ENCODE data around the gene CKLF.

CKLF gene

DNA sequence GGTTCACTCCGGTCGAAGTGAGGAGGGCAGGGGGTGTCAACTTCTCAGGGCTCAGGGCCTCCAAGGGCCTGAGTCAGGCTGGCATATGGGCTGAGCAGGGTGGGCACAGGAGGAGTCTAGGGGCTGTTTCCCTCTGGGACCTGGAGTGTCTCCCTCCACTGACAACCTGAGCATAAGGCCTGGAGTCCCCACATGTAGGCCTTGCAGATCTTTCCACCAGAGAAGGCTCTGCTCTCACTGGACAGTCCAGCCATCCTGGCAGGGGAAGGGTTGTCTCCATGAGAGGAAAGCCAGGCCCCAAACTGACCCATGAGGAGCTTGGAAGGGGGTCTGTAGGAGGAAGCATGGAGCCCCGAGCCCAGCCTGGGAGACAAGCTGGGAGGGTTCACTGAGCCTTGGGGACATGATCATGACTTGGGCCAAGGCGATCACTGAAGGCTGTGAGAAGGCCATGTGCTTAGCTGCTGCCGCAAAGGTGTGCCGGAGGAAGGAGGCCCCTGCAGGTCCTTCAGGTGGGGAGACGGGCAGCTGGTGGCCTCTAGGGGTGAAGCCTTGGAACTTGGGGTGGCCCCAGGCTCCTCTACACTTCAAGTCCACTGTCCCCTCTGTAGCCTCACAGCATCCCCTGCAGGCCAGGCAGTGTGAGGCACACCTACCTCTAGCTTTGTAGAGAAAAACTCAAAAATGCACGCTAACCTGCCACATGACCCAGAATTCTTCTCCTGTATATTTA is 36.8 kb downstream of the CKLF start:
- Histone ChIP-seq H3K18ac (ENCODE audit: low read depth in 1 of 2, low read length in 2 of 2) (no peak overlapping the region), H3K9me3 (ENCODE audit: control insufficient read depth, low read length) (no peaks in the 10 kb centered on the region), H2BK120ac (ENCODE audit: low read depth, low read length) (no peak overlapping the region), H3K14ac (ENCODE audit: low read length in 2 of 2) (no peak overlapping the region), H3K27ac (ENCODE audit: low read length, poor library complexity, severe bottlenecking) (no peak overlapping the region), H3K36me3 (ENCODE audit: control insufficient read depth in 1 of 2, insufficient read depth in 2 of 2, low read depth in 1 of 2, low read length in 2 of 2) (no peaks in the 10 kb centered on the region), H3K4me2 (ENCODE audit: low read length, poor library complexity, severe bottlenecking) (no peak overlapping the region), H3K23ac (ENCODE audit: low read length in 2 of 2) (no peak overlapping the region), H3K27me3 (ENCODE audit: control insufficient read depth in 1 of 2, insufficient read depth in 1 of 2, low read length in 2 of 2) (peaks cover 0 to 8% of the 10 kb centered on the region in 2 experiments), H2BK15ac (ENCODE audit: low read depth, poor library complexity, severe bottlenecking) (no peak overlapping the region), H3K4ac (ENCODE audit: low read depth in 1 of 2, low read length in 2 of 2) (no peak overlapping the region), H4K8ac (ENCODE audit: low read length) (no peak overlapping the region), H2BK5ac (ENCODE audit: low read depth, low read length, poor library complexity, severe bottlenecking) (no peak overlapping the region), H3K79me1 (replicated peaks; ENCODE audit: low read length, poor library complexity, severe bottlenecking) (no peaks in the 10 kb centered on the region), H3K4me1 (ENCODE audit: control insufficient read depth, insufficient read depth, low read depth, low read length) (peaks cover 8% of the 10 kb centered on the region), H4K91ac (ENCODE audit: low read length) (no peak overlapping the region), H3K4me3 (ENCODE audit: insufficient read depth in 1 of 2, low read depth in 1 of 2, low read length in 2 of 2) (no peak overlapping the region), H2AK5ac (ENCODE audit: low read length, severe bottlenecking) (peak overlapping the region; percentile 8), H3K9ac (ENCODE audit: low read length) (no peak overlapping the region), H2BK12ac (ENCODE audit: low read length in 2 of 2) (no peak overlapping the region), H2AFZ (ENCODE audit: low read depth, low read length) (no peak overlapping the region)
- WGBS = 95% methylated on average over 7 of the region's 8 CpGs
- DNase-seq = peak; percentile 20

- Histone ChIP-seq H3K36me3 (ENCODE audit: control insufficient read depth in 1 of 2, insufficient read depth in 2 of 2, low read depth in 1 of 2, low read length in 2 of 2) (no peaks in the 10 kb centered on the region), H2AFZ (ENCODE audit: low read depth, low read length) (no peak overlapping the region), H2BK5ac (ENCODE audit: low read depth, low read length, poor library complexity, severe bottlenecking) (no peak overlapping the region), H4K91ac (ENCODE audit: low read length) (no peak overlapping the region), H3K23ac (ENCODE audit: low read length in 2 of 2) (no peak overlapping the region), H3K14ac (ENCODE audit: low read length in 2 of 2) (no peak overlapping the region), H3K4me3 (ENCODE audit: insufficient read depth in 1 of 2, low read depth in 1 of 2, low read length in 2 of 2) (no peak overlapping the region), H3K18ac (ENCODE audit: low read depth in 1 of 2, low read length in 2 of 2) (no peak overlapping the region), H3K27me3 (ENCODE audit: control insufficient read depth in 1 of 2, insufficient read depth in 1 of 2, low read length in 2 of 2) (peaks cover 0 to 15% of the 10 kb centered on the region in 2 experiments), H3K9me3 (ENCODE audit: control insufficient read depth, low read length) (no peaks in the 10 kb centered on the region), H2AK5ac (ENCODE audit: low read length, severe bottlenecking) (no peak overlapping the region), H2BK120ac (ENCODE audit: low read depth, low read length) (no peak overlapping the region), H3K4me2 (ENCODE audit: low read length, poor library complexity, severe bottlenecking) (no peak overlapping the region), H3K79me1 (replicated peaks; ENCODE audit: low read length, poor library complexity, severe bottlenecking) (no peaks in the 10 kb centered on the region), H3K4me1 (ENCODE audit: control insufficient read depth, insufficient read depth, low read depth, low read length) (peaks cover 8% of the 10 kb centered on the region), H3K27ac (ENCODE audit: low read length, poor library complexity, severe bottlenecking) (no peak overlapping the region), H3K4ac (ENCODE audit: low read depth in 1 of 2, low read length in 2 of 2) (no peak overlapping the region), H4K8ac (ENCODE audit: low read length) (no peak overlapping the region), H3K9ac (ENCODE audit: low read length) (no peak overlapping the region), H2BK12ac (ENCODE audit: low read length in 2 of 2) (no peak overlapping the region), H2BK15ac (ENCODE audit: low read depth, poor library complexity, severe bottlenecking) (no peak overlapping the region)
- 79% methylated on average over 8 of the region's 8 CpGs for WGBS
- DNase-seq = no peak
Observed at GRCh38 chr16:66590322-66590721, 37.9 kb downstream of the CKLF start.

GRCh38 chr16:66591018-66591417 is 38.6 kb downstream of the CKLF start:
- no peak overlapping the region for H3K4me3 ChIP-seq (ENCODE audit: insufficient read depth in 1 of 2, low read depth in 1 of 2, low read length in 2 of 2)

DNA sequence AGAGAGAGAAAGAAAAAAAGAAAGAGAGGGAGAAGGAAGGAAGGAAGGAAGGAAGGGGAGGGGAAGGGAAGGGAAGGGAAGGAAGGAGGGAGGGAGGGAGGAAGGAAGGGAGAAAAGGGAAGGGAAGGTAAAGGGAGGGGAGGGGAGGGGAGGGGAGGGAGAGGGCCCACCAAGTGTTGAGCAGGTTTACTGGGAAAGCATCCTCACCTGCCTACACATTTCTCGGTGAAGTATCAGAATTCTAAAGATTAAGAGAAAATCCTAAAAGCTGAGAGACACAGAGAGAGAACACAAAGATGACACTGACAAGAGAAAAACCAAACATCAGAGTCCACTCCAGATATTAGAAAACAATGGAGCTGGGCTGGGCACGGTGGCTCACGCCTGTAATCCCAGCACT is 39.9 kb downstream of the CKLF start:
- H3K14ac ChIP-seq (ENCODE audit: low read length in 2 of 2) = no peak overlapping the region
- H3K36me3 ChIP-seq (ENCODE audit: control insufficient read depth in 1 of 2, insufficient read depth in 2 of 2, low read depth in 1 of 2, low read length in 2 of 2) = no peaks in the 10 kb centered on the region
- no peak overlapping the region for H2AK5ac ChIP-seq (ENCODE audit: low read length, severe bottlenecking)
- WGBS = 94% methylated on average over 3 of the region's 3 CpGs
- H3K4me3 ChIP-seq (ENCODE audit: insufficient read depth in 1 of 2, low read depth in 1 of 2, low read length in 2 of 2) = no peak overlapping the region
- no peak overlapping the region for H2BK15ac ChIP-seq (ENCODE audit: low read depth, poor library complexity, severe bottlenecking)
- H3K18ac ChIP-seq (ENCODE audit: low read depth in 1 of 2, low read length in 2 of 2) = no peak overlapping the region
- H3K4me2 ChIP-seq (ENCODE audit: low read length, poor library complexity, severe bottlenecking) = no peak overlapping the region
- no peak overlapping the region for H3K23ac ChIP-seq (ENCODE audit: low read length in 2 of 2)
- no peak overlapping the region for H3K27ac ChIP-seq (ENCODE audit: low read length, poor library complexity, severe bottlenecking)
- no peak for DNase-seq
- no peaks in the 10 kb centered on the region for H3K79me1 ChIP-seq (replicated peaks; ENCODE audit: low read length, poor library complexity, severe bottlenecking)
- H3K9me3 ChIP-seq (ENCODE audit: control insufficient read depth, low read length) = no peaks in the 10 kb centered on the region
- peaks cover 6% of the 10 kb centered on the region for H3K4me1 ChIP-seq (ENCODE audit: control insufficient read depth, insufficient read depth, low read depth, low read length)
- no peak overlapping the region for H2AFZ ChIP-seq (ENCODE audit: low read depth, low read length)
- no peak overlapping the region for H4K91ac ChIP-seq (ENCODE audit: low read length)
- no peak overlapping the region for H4K8ac ChIP-seq (ENCODE audit: low read length)
- H2BK12ac ChIP-seq (ENCODE audit: low read length in 2 of 2) = no peak overlapping the region
- H3K4ac ChIP-seq (ENCODE audit: low read depth in 1 of 2, low read length in 2 of 2) = no peak overlapping the region
- H2BK120ac ChIP-seq (ENCODE audit: low read depth, low read length) = no peak overlapping the region
- no peak overlapping the region for H2BK5ac ChIP-seq (ENCODE audit: low read depth, low read length, poor library complexity, severe bottlenecking)
- no peak overlapping the region for H3K9ac ChIP-seq (ENCODE audit: low read length)
- peaks cover 0 to 15% of the 10 kb centered on the region in 2 experiments for H3K27me3 ChIP-seq (ENCODE audit: control insufficient read depth in 1 of 2, insufficient read depth in 1 of 2, low read length in 2 of 2)

More at GRCh38 chr16:66591018-66591417, 38.6 kb downstream of the CKLF start:
- Histone ChIP-seq H4K8ac (ENCODE audit: low read length) (no peak overlapping the region), H3K36me3 (ENCODE audit: control insufficient read depth in 1 of 2, insufficient read depth in 2 of 2, low read depth in 1 of 2, low read length in 2 of 2) (no peaks in the 10 kb centered on the region), H3K9ac (ENCODE audit: low read length) (no peak overlapping the region), H2BK5ac (ENCODE audit: low read depth, low read length, poor library complexity, severe bottlenecking) (no peak overlapping the region), H3K79me1 (replicated peaks; ENCODE audit: low read length, poor library complexity, severe bottlenecking) (no peaks in the 10 kb centered on the region), H3K4ac (ENCODE audit: low read depth in 1 of 2, low read length in 2 of 2) (no peak overlapping the region), H4K91ac (ENCODE audit: low read length) (no peak overlapping the region), H3K23ac (ENCODE audit: low read length in 2 of 2) (no peak overlapping the region), H3K4me1 (ENCODE audit: control insufficient read depth, insufficient read depth, low read depth, low read length) (peaks cover 8% of the 10 kb centered on the region), H3K4me2 (ENCODE audit: low read length, poor library complexity, severe bottlenecking) (no peak overlapping the region), H3K27ac (ENCODE audit: low read length, poor library complexity, severe bottlenecking) (no peak overlapping the region), H2BK120ac (ENCODE audit: low read depth, low read length) (no peak overlapping the region), H2BK12ac (ENCODE audit: low read length in 2 of 2) (no peak overlapping the region), H2AFZ (ENCODE audit: low read depth, low read length) (no peak overlapping the region), H3K18ac (ENCODE audit: low read depth in 1 of 2, low read length in 2 of 2) (no peak overlapping the region), H3K14ac (ENCODE audit: low read length in 2 of 2) (no peak overlapping the region), H2AK5ac (ENCODE audit: low read length, severe bottlenecking) (peak overlapping the region; percentile 60), H2BK15ac (ENCODE audit: low read depth, poor library complexity, severe bottlenecking) (no peak overlapping the region), H3K27me3 (ENCODE audit: control insufficient read depth in 1 of 2, insufficient read depth in 1 of 2, low read length in 2 of 2) (peaks cover 0 to 15% of the 10 kb centered on the region in 2 experiments), H3K9me3 (ENCODE audit: control insufficient read depth, low read length) (no peaks in the 10 kb centered on the region)
- no peak for DNase-seq
- 61% methylated on average over 3 of the region's 4 CpGs for WGBS
